ENCODE measurements around the gene TMEM53.

TMEM53 gene

GRCh38 chr1:44696101-44696500, 21.8 kb upstream of the TMEM53 start:
- no peak for DNase-seq (ENCODE audit: low read depth, low spot score)
- CTCF ChIA-PET: interaction anchor here (0.6 to 2.1 kb wide), 9 partner anchors 12 to 1327 kb away, joined by 3 to 6 read pairs (median 5); no protein-coding TSS in a partner anchor
- no peak for TF ChIP-seq CTCF (IDR thresholded peaks at IDR 0.05; ENCODE audit: insufficient read depth, low read length, missing control alignments)
- POLR2A ChIA-PET: no interaction called here
- no peak overlapping the region for H3K4me3 ChIP-seq (ENCODE audit: low read depth, low read length)

GRCh38 chr1:44695671-44696070, 21.4 kb upstream of the TMEM53 start:
- no peak for TF ChIP-seq CTCF (IDR thresholded peaks at IDR 0.05; ENCODE audit: insufficient read depth, low read length, missing control alignments)
- no peak for DNase-seq (ENCODE audit: low read depth, low spot score)
- ChIA-PET POLR2A (no interaction called here), CTCF (interaction anchor here (1.0 to 1.6 kb wide), 3 partner anchors 12 to 33 kb away, joined by 3 to 6 read pairs (median 5); no protein-coding TSS in a partner anchor)
- no peak overlapping the region for H3K4me3 ChIP-seq (ENCODE audit: low read depth, low read length)

DNA sequence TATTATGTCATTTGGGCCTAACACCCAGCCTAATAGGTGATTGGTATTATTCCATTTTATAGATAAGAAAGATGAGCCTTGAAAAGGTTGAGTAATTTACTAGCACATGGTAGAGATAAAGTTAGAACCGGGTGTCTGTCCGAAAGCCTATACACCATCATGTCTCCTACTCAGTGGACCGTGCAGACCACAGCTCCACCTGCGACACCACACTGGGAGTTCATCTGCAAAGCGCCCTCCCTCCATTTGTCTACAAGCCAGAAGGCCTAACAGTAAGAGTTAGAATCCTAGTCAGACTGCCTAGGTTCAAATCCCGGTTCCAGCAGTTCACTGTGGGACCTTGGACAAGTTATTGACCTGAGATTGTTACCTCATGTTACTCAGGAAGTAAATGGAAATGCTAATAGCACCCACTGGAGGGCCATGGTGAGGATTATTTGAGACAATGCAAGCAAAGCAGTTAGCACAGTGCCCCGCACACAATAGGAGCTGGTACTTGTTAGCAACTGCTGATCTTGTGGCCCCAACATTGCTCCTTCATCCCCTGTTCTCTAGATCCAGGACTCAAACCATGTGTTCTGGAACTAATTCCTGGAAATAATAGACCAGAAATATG, 20.7 kb upstream of the TMEM53 start:
- no peak overlapping the region for H3K4me3 ChIP-seq (ENCODE audit: low read depth, low read length)
- ChIA-PET POLR2A (no interaction called here), CTCF (interaction anchor here (1.0 to 1.5 kb wide), 2 partner anchors 14 to 34 kb away, joined by 3 to 5 read pairs; no protein-coding TSS in a partner anchor)
- DNase-seq (ENCODE audit: low read depth, low spot score): no peak
- no peak for TF ChIP-seq CTCF (IDR thresholded peaks at IDR 0.05; ENCODE audit: insufficient read depth, low read length, missing control alignments)

DNA sequence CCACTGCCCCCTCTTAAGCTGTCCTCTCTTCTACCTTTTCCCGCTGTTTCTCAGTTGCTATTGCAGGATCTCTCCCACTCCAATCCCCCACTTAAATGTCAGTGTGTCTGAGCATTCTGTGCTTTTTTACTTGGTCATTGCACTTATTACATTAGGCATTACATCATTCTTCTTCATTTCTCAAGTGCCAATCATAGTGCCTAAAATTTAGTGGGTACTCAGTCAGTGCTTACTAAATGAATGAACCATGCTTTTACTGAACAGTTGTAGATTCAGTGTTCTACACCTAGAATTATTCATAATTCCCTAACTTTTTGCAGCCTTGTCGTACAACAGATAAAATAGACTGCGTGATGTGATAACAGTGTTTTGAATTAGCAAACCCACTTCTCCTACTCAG, 19.6 kb upstream of the TMEM53 start:
- ChIA-PET POLR2A (no interaction called here), CTCF (interaction anchor here (1.2 kb wide), 1 partner anchor 19 kb away, joined by 3 read pairs; no protein-coding TSS in a partner anchor)
- no peak overlapping the region for H3K4me3 ChIP-seq (ENCODE audit: low read depth, low read length)
- no peak for TF ChIP-seq CTCF (IDR thresholded peaks at IDR 0.05; ENCODE audit: insufficient read depth, low read length, missing control alignments)
- no peak for DNase-seq (ENCODE audit: low read depth, low spot score)

- ChIA-PET POLR2A (no interaction called here), CTCF (interaction anchor here (1.2 kb wide), 1 partner anchor 20 kb away, joined by 3 read pairs; no protein-coding TSS in a partner anchor)
- DNase-seq (ENCODE audit: low read depth, low spot score): no peak
- H3K4me3 ChIP-seq (ENCODE audit: low read depth, low read length): no peak overlapping the region
- no peak for TF ChIP-seq CTCF (IDR thresholded peaks at IDR 0.05; ENCODE audit: insufficient read depth, low read length, missing control alignments)
Measured at GRCh38 chr1:44693159-44693558, 18.9 kb upstream of the TMEM53 start.

DNA sequence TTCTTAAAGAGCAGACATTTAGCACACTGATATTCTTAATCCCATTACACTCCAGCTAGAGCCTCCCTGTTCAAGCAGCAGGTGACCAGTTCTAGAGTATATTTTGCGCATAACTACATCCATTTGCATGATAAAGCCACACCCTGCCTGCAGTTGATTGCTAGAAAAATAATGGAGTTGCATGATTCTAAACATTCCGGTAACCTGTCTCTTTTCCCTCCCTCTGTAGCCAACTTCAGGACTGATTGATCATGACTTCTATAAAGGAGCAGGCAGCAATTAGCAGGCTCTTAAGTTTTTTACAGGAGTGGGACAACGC, 15.1 kb upstream of the TMEM53 start:
- DNase-seq (ENCODE audit: low read depth, low spot score): no peak
- no peak for TF ChIP-seq CTCF (IDR thresholded peaks at IDR 0.05; ENCODE audit: insufficient read depth, low read length, missing control alignments)
- POLR2A ChIA-PET: no interaction called here
- CTCF ChIA-PET: interaction anchor here (1.8 kb wide), 1 partner anchor 27 kb away, joined by 6 read pairs; no protein-coding TSS in a partner anchor
- H3K4me3 ChIP-seq (ENCODE audit: low read depth, low read length): no peak overlapping the region

Measured in AG04449 (cell line).